Measurements from ENCODE around the gene STAM. TPM values are rescaled to one million over a fixed set of nuclear protein-coding genes. Genes with fewer than 3 reads are reported as not detected.
A peak's percentile ranks its signal among the peaks of the same experiment; 100 is the strongest.

Gene STAM
- total RNA-seq (2014; rRNA removed; shearing (Covaris generic)) = 8.6 and 12.9 TPM in 2 replicates
- total RNA-seq (2022) = 18.2 and 18.8 TPM in 2 replicates
- Bru-seq, nascent RNA = percentile 83 among the genes with signal in this experiment
- BruChase-seq, experiment 1, labeled RNA remaining after a 6-hour chase = percentile 81 among the genes with signal in this experiment
- percentile 78 among the genes with signal in this experiment for BruChase-seq, experiment 2, labeled RNA remaining after a 2-hour chase
- long read RNA-seq, transcript STAM-202 (14 exons, 2,972 nt) = major isoform, 22 of 32 reads
- long read RNA-seq, partial matches to known transcripts = 3 of 32 reads
- long read RNA-seq, other reads (novel, unspliced or antisense) = 7 of 32 reads

DNA sequence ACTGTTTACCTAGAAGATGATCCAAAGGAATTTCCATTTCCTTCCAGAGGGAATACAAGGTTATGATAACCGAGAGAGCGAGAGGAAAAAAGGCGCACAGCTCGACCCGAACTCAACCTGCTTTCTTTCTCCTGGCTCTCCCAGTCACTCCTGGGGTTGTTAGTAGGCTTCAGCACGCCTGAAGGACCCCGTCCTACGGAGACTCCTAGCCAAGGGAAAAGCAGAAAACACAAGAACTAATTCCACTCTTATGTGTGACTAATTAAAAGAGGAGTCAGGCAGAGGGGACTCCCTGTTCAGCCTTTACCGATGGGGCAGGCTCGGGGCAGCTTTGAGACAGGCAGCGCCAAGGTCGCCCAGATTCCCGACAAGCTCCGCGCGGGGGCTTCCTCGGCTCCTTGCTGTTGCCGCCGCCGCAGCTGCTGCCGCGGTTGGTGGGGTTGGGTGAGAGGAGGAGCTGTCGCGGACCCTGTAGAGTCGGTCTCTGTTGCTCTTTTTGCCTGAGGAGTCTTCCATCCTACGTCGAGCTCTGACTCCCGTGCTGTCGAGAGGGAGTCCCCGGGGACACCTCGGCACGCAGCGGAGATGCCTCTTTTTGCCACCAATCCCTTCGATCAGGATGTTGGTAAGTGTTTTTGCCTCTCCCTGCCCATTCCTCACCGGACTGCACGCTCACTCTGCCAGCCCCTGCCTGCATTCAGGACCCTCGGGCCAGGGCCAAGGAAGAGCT is at the start of gene STAM:
Gene STAM (plus strand): TSS at position 397 of the 730 bp plus-strand sequence. CDS start 189 bp downstream, at position 586.
- peaks cover 4% of the 10 kb centered on the region; the same call in 1 of the 2 replicates for H4K20me1 ChIP-seq (ENCODE audit: insufficient read depth, low read length)
- H3K4me3 ChIP-seq (ENCODE audit: low read depth, low read length, poor library complexity, severe bottlenecking) = peak within 1 kb of the TSS; percentile 86
- peaks cover 74% of the 10 kb centered on the region for H3K79me2 ChIP-seq (ENCODE audit: insufficient read depth, low read depth, low read length)
- no peaks in the 10 kb centered on the region for H3K9me2 ChIP-seq (ENCODE audit: insufficient read depth, low read length)
- no TSS peak for BruUV-seq (replicated peaks)
- peak within 1 kb of the TSS; percentile 91 for H3K4me2 ChIP-seq (ENCODE audit: low read length)
- H3K4me1 ChIP-seq (ENCODE audit: insufficient read depth, low read length, poor library complexity, severe bottlenecking) = peaks cover 29% of the 10 kb centered on the region
- TF ChIP-seq EZH2phosphoT487 (IDR thresholded peaks at IDR 0.05; ENCODE audit: borderline replicate concordance, low read depth, low read length) = no peak
- TF ChIP-seq, protein P1, sequence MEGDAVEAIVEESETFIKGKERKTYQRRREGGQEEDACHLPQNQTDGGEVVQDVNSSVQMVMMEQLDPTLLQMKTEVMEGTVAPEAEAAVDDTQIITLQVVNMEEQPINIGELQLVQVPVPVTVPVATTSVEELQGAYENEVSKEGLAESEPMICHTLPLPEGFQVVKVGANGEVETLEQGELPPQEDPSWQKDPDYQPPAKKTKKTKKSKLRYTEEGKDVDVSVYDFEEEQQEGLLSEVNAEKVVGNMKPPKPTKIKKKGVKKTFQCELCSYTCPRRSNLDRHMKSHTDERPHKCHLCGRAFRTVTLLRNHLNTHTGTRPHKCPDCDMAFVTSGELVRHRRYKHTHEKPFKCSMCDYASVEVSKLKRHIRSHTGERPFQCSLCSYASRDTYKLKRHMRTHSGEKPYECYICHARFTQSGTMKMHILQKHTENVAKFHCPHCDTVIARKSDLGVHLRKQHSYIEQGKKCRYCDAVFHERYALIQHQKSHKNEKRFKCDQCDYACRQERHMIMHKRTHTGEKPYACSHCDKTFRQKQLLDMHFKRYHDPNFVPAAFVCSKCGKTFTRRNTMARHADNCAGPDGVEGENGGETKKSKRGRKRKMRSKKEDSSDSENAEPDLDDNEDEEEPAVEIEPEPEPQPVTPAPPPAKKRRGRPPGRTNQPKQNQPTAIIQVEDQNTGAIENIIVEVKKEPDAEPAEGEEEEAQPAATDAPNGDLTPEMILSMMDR (conservative IDR thresholded peaks at IDR 0.05; ENCODE audit: low read length) = no peak; the same call in 1 of the 2 replicates
- peaks cover 5% of the 10 kb centered on the region; the same call in 1 of the 2 replicates for H3K9me3 ChIP-seq (ENCODE audit: low read length)
- peak; percentile 94 for DNase-seq (ENCODE audit: low spot score)
- POLR2A ChIA-PET = interaction anchor here (0.8 to 2.2 kb wide), 9 partner anchors 9 to 827 kb away, joined by 3 to 12 read pairs (median 4); partner anchors contain the start of gene RSU1
- H2AFZ ChIP-seq (ENCODE audit: low read length) = peak within 1 kb of the TSS; percentile 51
- H3K36me3 ChIP-seq (ENCODE audit: insufficient read depth, low read length) = peaks cover 26% of the 10 kb centered on the region
- CTCF ChIA-PET (ENCODE audit: unreplicated experiment) = interaction anchor here (0.9 kb wide), 1 partner anchor 93 kb away, joined by 3 read pairs; no protein-coding TSS in a partner anchor
- intact Hi-C loops (cut with micrococcal nuclease; ENCODE audit: unreplicated experiment) = loop anchor here (5.0 to 10.0 kb wide), 2 partner anchors 1008 to 1779 kb away; partner anchors contain the start of genes MINDY3 and NSUN6
- H3K27ac ChIP-seq (ENCODE audit: low read depth, low read length, poor library complexity, severe bottlenecking) = peak within 1 kb of the TSS; percentile 78

DNA sequence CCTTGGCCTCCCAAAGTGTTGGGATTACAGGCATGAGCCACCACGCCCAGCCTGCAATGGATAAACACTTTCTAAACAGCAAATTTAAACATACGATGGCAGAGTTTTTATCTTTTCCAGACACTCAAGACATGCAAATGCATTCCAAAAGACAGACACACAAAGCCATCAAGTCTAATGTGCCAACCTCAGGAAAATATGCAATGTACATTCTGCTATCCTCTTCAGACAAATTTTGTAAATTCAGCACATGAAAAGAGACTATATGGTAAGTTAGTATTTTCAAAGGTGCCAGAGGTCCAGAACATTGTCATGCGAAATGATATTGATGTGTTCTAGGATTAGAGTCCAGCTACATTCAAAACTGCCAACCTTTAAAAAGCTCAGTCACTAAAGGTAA is 46.6 kb upstream of the STAM start:
- Histone ChIP-seq H4K20me1 (ENCODE audit: insufficient read depth, low read length) (no peaks in the 10 kb centered on the region), H3K27ac (ENCODE audit: low read depth, low read length, poor library complexity, severe bottlenecking) (no peak overlapping the region), H3K4me2 (ENCODE audit: low read length) (no peak overlapping the region), H3K4me1 (ENCODE audit: insufficient read depth, low read length, poor library complexity, severe bottlenecking) (no peaks in the 10 kb centered on the region), H3K36me3 (ENCODE audit: insufficient read depth, low read length) (no peaks in the 10 kb centered on the region), H3K9me3 (ENCODE audit: low read length) (no peaks in the 10 kb centered on the region), H3K9me2 (ENCODE audit: insufficient read depth, low read length) (no peaks in the 10 kb centered on the region), H3K79me2 (ENCODE audit: insufficient read depth, low read depth, low read length) (no peaks in the 10 kb centered on the region), H2AFZ (ENCODE audit: low read length) (no peak overlapping the region), H3K4me3 (ENCODE audit: low read depth, low read length, poor library complexity, severe bottlenecking) (no peak overlapping the region)
- intact Hi-C loops (cut with micrococcal nuclease; ENCODE audit: unreplicated experiment) = no loop called here
- no peak for DNase-seq (ENCODE audit: low spot score)
- ChIA-PET POLR2A (interaction anchor here (0.5 kb wide), 1 partner anchor 9 kb away, joined by 3 read pairs; no protein-coding TSS in a partner anchor), CTCF (ENCODE audit: unreplicated experiment) (no interaction called here)
- no TSS peak for BruUV-seq (replicated peaks)
- no peak for TF ChIP-seq EZH2phosphoT487 (IDR thresholded peaks at IDR 0.05; ENCODE audit: borderline replicate concordance, low read depth, low read length)
- TF ChIP-seq, protein P1 (conservative IDR thresholded peaks at IDR 0.05; ENCODE audit: low read length) = no peak
